ENCODE measurements around the gene CHRNA9. TPM values are rescaled to one million over a fixed set of nuclear protein-coding genes. Genes with fewer than 3 reads are reported as not detected.

CHRNA9 gene
- total and polyA plus RNA-seq, 11 donors, result not detected

DNA sequence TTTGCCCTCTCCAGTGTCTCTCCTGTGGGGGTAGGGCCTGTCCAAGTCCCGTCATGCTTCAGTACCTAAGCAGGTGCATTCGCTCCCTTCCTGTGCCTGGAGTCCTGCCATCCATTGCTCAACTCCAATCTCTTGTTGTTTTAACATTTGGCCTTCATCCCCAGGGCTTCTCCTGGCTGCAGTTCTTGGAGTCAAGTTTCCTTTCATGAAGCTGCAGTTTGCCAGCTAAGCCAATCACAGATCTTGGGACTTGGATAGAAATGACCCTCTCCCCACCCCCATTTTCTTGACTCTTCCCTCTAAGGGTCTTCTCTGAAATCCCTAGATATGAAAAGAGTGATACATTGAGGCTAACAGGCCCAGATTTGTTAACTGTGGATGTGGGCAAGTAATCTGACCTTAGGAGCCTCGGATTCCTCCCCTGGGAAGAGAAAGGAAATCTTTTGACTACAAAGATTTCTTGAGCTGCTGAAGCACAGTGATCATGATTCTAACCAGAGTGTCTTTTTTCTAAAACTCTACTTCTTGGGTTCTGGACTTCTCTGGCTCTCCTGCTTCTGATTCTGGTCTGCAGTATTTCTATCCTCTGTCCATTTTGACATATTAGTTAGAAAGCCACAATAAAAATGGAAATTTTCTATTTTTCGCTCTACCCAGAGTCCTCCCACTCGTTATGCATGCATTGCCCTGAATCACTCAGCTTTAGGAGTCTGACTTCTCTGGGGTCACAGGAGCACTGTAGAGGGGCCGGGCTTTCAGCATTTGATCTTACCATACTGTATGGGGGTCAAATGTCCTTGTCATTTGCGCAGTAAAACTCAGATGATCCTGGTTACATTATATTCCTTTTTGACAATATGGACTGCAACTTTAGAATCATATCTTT lies 61.0 kb downstream of the CHRNA9 start:
- peaks cover 0 to 16% (median 3%) of the 10 kb centered on the region in 12 donors for H3K4me1 ChIP-seq
- WGBS, 4 donors, result 48 to 61% (median 53%) methylated on average over 7 of the region's 7 CpGs
- no peaks in the 10 kb centered on the region for H3K9me3 ChIP-seq
- H3K36me3 ChIP-seq, result no peaks in the 10 kb centered on the region
- ATAC-seq (peak in 3 of 4 donors; percentile 44 to 78 (median 71)), DNase-seq (peak in 4 of 5 donors; percentile 23 to 64 (median 44))
- H3K4me3 ChIP-seq, result no peak overlapping the region
- intact Hi-C loops (cut with DNase I), result no loop called here
- no peak overlapping the region for H3K27ac ChIP-seq
- H3K27me3 ChIP-seq, result no peaks in the 10 kb centered on the region
- TF ChIP-seq POLR2A (IDR thresholded peaks at IDR 0.05), result no peak
- TF ChIP-seq, protein P1, sequence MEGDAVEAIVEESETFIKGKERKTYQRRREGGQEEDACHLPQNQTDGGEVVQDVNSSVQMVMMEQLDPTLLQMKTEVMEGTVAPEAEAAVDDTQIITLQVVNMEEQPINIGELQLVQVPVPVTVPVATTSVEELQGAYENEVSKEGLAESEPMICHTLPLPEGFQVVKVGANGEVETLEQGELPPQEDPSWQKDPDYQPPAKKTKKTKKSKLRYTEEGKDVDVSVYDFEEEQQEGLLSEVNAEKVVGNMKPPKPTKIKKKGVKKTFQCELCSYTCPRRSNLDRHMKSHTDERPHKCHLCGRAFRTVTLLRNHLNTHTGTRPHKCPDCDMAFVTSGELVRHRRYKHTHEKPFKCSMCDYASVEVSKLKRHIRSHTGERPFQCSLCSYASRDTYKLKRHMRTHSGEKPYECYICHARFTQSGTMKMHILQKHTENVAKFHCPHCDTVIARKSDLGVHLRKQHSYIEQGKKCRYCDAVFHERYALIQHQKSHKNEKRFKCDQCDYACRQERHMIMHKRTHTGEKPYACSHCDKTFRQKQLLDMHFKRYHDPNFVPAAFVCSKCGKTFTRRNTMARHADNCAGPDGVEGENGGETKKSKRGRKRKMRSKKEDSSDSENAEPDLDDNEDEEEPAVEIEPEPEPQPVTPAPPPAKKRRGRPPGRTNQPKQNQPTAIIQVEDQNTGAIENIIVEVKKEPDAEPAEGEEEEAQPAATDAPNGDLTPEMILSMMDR (IDR thresholded peaks at IDR 0.05), result no peak

GRCh38 chr4:40399578-40399977 lies 64.4 kb downstream of the CHRNA9 start:
- TF ChIP-seq, protein P1 (IDR thresholded peaks at IDR 0.05), result no peak
- no peak for TF ChIP-seq POLR2A (IDR thresholded peaks at IDR 0.05)
- Histone ChIP-seq H3K9me3 (no peaks in the 10 kb centered on the region), H3K27me3 (no peaks in the 10 kb centered on the region), H3K27ac (no peak overlapping the region), H3K4me1 (peaks cover 0 to 16% (median 3%) of the 10 kb centered on the region in 12 donors), H3K36me3 (no peaks in the 10 kb centered on the region), H3K4me3 (no peak overlapping the region)
- ATAC-seq (no peak), DNase-seq (no peak)
- 42 to 71% (median 59%) methylated on average over 3 of the region's 3 CpGs for WGBS, 4 donors
- intact Hi-C loops (cut with DNase I), result no loop called here

- H3K4me3 ChIP-seq, result no peak overlapping the region
- WGBS, 4 donors, result 92 to 96% (median 94%) methylated on average over 6 of the region's 6 CpGs
- TF ChIP-seq, protein P1 (IDR thresholded peaks at IDR 0.05), result no peak
- no peak for TF ChIP-seq POLR2A (IDR thresholded peaks at IDR 0.05)
- no peak for ATAC-seq
- H3K4me1 ChIP-seq, result peaks cover 0 to 10% (median 3%) of the 10 kb centered on the region in 12 donors
- no peak for DNase-seq
- intact Hi-C loops (cut with DNase I), result no loop called here
- no peaks in the 10 kb centered on the region for H3K9me3 ChIP-seq
- no peaks in the 10 kb centered on the region for H3K27me3 ChIP-seq
- no peak overlapping the region for H3K27ac ChIP-seq
- no peaks in the 10 kb centered on the region for H3K36me3 ChIP-seq
Observed at GRCh38 chr4:40401096-40401495, 66.0 kb downstream of the CHRNA9 start.

DNA sequence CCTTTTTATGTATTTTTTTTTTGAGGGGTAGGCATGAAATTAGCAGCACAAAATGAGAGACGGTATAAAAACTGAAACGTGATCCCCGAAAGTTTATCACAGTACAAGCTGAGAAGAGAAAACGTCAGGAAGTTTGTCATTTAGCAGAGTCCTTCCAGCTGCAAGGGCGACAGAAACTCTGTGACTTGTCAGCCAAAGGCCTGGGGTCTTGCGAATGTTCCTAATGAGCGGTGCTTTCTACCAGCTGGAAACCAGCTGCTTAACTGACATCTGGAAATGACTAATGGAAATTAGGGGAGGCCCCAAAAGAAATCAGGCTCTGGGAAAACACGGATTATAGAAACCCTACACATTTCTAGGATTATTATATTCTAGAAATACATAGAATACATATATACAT lies 66.5 kb downstream of the CHRNA9 start:
- TF ChIP-seq, protein P1 (IDR thresholded peaks at IDR 0.05), result no peak
- TF ChIP-seq POLR2A (IDR thresholded peaks at IDR 0.05), result no peak
- Histone ChIP-seq H3K4me3 (no peak overlapping the region), H3K27ac (no peak overlapping the region), H3K4me1 (peaks cover 0 to 5% (median under 1%) of the 10 kb centered on the region in 12 donors), H3K9me3 (peaks cover 0 to 3% (median 0%) of the 10 kb centered on the region in 12 donors), H3K36me3 (no peaks in the 10 kb centered on the region), H3K27me3 (peaks cover 0 to 5% (median 0%) of the 10 kb centered on the region in 9 donors)
- DNase-seq (peak in 1 of 5 donors; percentile 29), ATAC-seq (no peak)
- WGBS, 4 donors, result 47 to 62% (median 53%) methylated on average over 8 of the region's 8 CpGs
- intact Hi-C loops (cut with DNase I), result no loop called here

All from heart left ventricle (tissue), 16 donors.